Glutamatergic neuron (in vitro differentiated cells): ENCODE results near the gene RPL5. TPM values are rescaled to one million over a fixed set of nuclear protein-coding genes. Genes with fewer than 3 reads are reported as not detected.

ENCODE experiments used
- DNase-seq: peaks from one replicate; pipeline ENCODE4 v3.0.0; 2022
- H3K27ac Mint-ChIP-seq: one replicate; pipeline ENCODE4 v1.8.0; 2020; ENCODE audit warnings: mild to moderate bottlenecking, mixed read lengths, inconsistent platforms; ENCODE audit not compliant: unreplicated experiment
- H3K27me3 Mint-ChIP-seq: one replicate; pipeline ENCODE4 v1.8.0; 2020; ENCODE audit warnings: mild to moderate bottlenecking, moderate library complexity, mixed read lengths, inconsistent platforms; ENCODE audit not compliant: unreplicated experiment
- H3K36me3 Mint-ChIP-seq: one replicate; pipeline ENCODE4 v1.8.0; 2020; ENCODE audit warnings: mild to moderate bottlenecking, mixed read lengths, inconsistent platforms; ENCODE audit not compliant: unreplicated experiment
- H3K4me1 Mint-ChIP-seq: one replicate; pipeline ENCODE4 v1.8.0; 2020; ENCODE audit warnings: mild to moderate bottlenecking, low read depth, mixed read lengths, inconsistent platforms; ENCODE audit not compliant: unreplicated experiment
- H3K4me3 Mint-ChIP-seq: one replicate; pipeline ENCODE4 v1.8.0; 2020; ENCODE audit warnings: mild to moderate bottlenecking, mixed read lengths, inconsistent platforms; ENCODE audit not compliant: unreplicated experiment
- H3K9me3 Mint-ChIP-seq: one replicate; pipeline ENCODE4 v1.8.0; 2020; ENCODE audit warnings: mild to moderate bottlenecking, moderate library complexity, mixed read lengths, inconsistent platforms; ENCODE audit not compliant: unreplicated experiment
- CTCF ChIP-seq: fragments of 200-600 bp; sonication (generic); IDR thresholded peaks from one replicate; pipeline ENCODE4 v1.5.0; 2021; ENCODE audit not compliant: partially characterized antibody, unreplicated experiment
- total RNA-seq: library from RNA; stranded (reverse); fragmentation: NEBNext Ultra II Directional; extraction: Animal tissue kit (Norgen Biotek cat#: 25700); gene quantifications from one replicate; pipeline ENCODE4 v1.2.1, GENCODE V29; 2021; ENCODE audit not compliant: unreplicated experiment

RPL5 gene
- total RNA-seq, 1 donor from 2014 or later, result 692 TPM

GRCh38 chr1:92851729-92852128 lies 19.9 kb downstream of the RPL5 start:
- no peak for DNase-seq
- Mint-ChIP-seq H3K4me3 (no peak overlapping the region), H3K27me3 (peaks cover 7% of the 10 kb centered on the region), H3K9me3 (peaks cover 13% of the 10 kb centered on the region), H3K36me3 (no peaks in the 10 kb centered on the region), H3K4me1 (peaks cover 14% of the 10 kb centered on the region), H3K27ac (no peak overlapping the region)
- TF ChIP-seq CTCF, result no peak

GRCh38 chr1:92853299-92853698 lies 21.5 kb downstream of the RPL5 start:
- Mint-ChIP-seq H3K27ac (peak overlapping the region; percentile 17), H3K9me3 (peaks cover 13% of the 10 kb centered on the region), H3K4me1 (peaks cover 16% of the 10 kb centered on the region), H3K27me3 (peaks cover 7% of the 10 kb centered on the region), H3K4me3 (no peak overlapping the region), H3K36me3 (no peaks in the 10 kb centered on the region)
- no peak for TF ChIP-seq CTCF
- no peak for DNase-seq

DNA sequence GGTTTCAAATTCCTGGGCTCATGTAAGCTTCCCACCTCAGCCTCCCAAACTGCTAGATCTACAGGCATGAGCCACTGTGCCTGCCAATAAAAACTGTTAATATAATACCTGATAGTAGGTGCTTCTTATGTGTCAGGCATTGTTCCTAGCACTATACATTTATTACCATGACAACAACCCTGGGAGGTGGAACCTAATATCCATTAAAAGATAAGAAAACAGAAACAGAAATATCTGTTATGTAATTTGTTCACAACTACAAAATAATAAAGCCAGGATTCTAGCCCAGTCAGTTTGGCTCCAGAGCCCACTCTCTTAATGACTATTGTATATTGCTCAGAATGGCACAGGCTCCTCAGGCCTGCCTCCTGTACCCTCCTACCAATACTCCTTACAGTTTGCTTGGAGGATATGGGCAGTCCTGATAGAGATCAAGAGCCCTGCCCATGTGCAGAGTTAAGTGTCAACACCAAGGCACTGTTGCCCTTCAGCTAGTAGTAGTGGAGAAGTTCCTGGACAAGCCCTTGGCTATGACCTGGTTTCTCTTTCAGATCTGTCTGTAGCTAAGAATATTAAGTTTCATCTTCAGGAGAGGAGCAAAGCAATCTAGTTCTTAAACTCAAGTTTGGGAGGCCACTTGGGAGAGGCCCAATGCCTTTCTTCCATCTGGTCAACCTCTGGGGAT lies 22.4 kb downstream of the RPL5 start:
- Mint-ChIP-seq H3K9me3 (peaks cover 13% of the 10 kb centered on the region), H3K4me3 (peak overlapping the region; percentile 10), H3K27ac (peak overlapping the region; percentile 83), H3K27me3 (peaks cover 7% of the 10 kb centered on the region), H3K36me3 (no peaks in the 10 kb centered on the region), H3K4me1 (peaks cover 16% of the 10 kb centered on the region)
- no peak for TF ChIP-seq CTCF
- DNase-seq, result no peak

GRCh38 chr1:92855236-92855635 lies 23.4 kb downstream of the RPL5 start:
- Mint-ChIP-seq H3K4me3 (no peak overlapping the region), H3K36me3 (no peaks in the 10 kb centered on the region), H3K27ac (peak overlapping the region; percentile 30), H3K27me3 (peaks cover 7% of the 10 kb centered on the region), H3K9me3 (peaks cover 13% of the 10 kb centered on the region), H3K4me1 (peaks cover 16% of the 10 kb centered on the region)
- no peak for DNase-seq
- TF ChIP-seq CTCF, result no peak

DNA sequence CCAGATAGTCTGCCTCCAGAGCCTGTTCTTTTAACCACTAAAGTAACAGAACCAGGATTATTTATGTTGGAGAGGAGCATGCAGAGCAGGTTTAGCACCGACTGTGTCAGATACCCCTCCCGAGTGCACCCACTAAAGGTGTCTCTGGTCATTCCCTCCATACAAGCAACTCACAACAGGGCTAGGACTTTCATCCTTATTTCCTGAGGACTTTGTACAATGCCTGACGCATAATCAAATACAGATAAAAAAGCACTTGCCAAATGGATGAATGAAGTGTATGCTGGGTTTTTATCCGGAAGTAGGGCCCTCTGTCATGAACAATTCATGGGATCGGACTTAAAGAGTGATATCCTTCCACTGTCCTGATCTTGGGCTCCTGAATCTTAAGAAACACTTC lies 26.0 kb downstream of the RPL5 start:
- H3K9me3 Mint-ChIP-seq, result peaks cover 9% of the 10 kb centered on the region

More for the DNA sequence above, 26.0 kb downstream of the RPL5 start:
- H3K27me3 Mint-ChIP-seq, result peaks cover 4% of the 10 kb centered on the region
- no peak for TF ChIP-seq CTCF
- peaks cover 11% of the 10 kb centered on the region for H3K4me1 Mint-ChIP-seq
- H3K27ac Mint-ChIP-seq, result no peak overlapping the region
- DNase-seq, result no peak
- no peaks in the 10 kb centered on the region for H3K36me3 Mint-ChIP-seq
- no peak overlapping the region for H3K4me3 Mint-ChIP-seq
